Peyer's patch (tissue), 4 donors: Measurements from ENCODE around the gene OR6C6. TPM values are rescaled to one million over a fixed set of nuclear protein-coding genes. Genes with fewer than 3 reads are reported as not detected.

Experiments
- DNase-seq, 3 donors: peaks; one replicate each; pipeline ENCODE4 v3.0.0-alpha.2; 2017 to 2019
- H3K27ac ChIP-seq, 4 donors: fragments of 200-600 bp; sonication (generic); one replicate each; pipeline ENCODE4 v1.5.1; 2016 to 2019
- H3K27me3 ChIP-seq, 2 donors: fragments of 200-600 bp; sonication (generic); one replicate each; pipeline ENCODE4 v1.5.1; 2019
- H3K36me3 ChIP-seq, 3 donors: fragments of 200-600 bp; sonication (generic); one replicate each; pipeline ENCODE4 v1.5.1; 2016 to 2019
- H3K4me1 ChIP-seq, 4 donors: fragments of 200-600 bp; sonication (generic); one replicate each; pipeline ENCODE4 v1.5.1; 2016 to 2019
- H3K4me3 ChIP-seq, 4 donors: fragments of 200-600 bp; sonication (generic); 1 replicate in 3 of 4; 2 replicates in 1 of 4; pipeline ENCODE4 v1.5.1; 2016 to 2019; ENCODE audit warnings: mild to moderate bottlenecking in 1 of 4
- H3K9me3 ChIP-seq, 4 donors: fragments of 200-600 bp; sonication (generic); one replicate each; pipeline ENCODE4 v1.5.1; 2016 to 2019; ENCODE audit warnings: mild to moderate bottlenecking in 1 of 4
- CTCF ChIP-seq, 6 experiments: fragments of 450-650 bp in 4 of 6; fragments of 200-600 bp in 2 of 6; sonication (generic) in 1 of 6; IDR thresholded peaks; one replicate each; pipeline ENCODE4 v1.5.1; 2017 to 2019; ENCODE audit warnings: antibody characterized with exemption in 6 of 6, mild to moderate bottlenecking in 3 of 6, moderate library complexity in 1 of 6
- POLR2A ChIP-seq, 2 donors: fragments of 450-650 bp; IDR thresholded peaks; one replicate each; pipeline ENCODE4 v1.5.1; 2017; ENCODE audit warnings: antibody characterized with exemption in 2 of 2, mild to moderate bottlenecking in 2 of 2, moderate library complexity in 2 of 2
- total RNA-seq, 4 donors: library from RNA; depleted of rRNA; stranded (reverse); fragments of >200 nt; gene quantifications; one replicate each; pipeline ENCODE4 v1.1.0, GENCODE V29; 2016

The OR6C6 gene
- total RNA-seq, 4 donors from 2014 or later: not detected

GRCh38 chr12:55289999-55290398 lies 6.4 kb downstream of the OR6C6 start:
- no peaks in the 10 kb centered on the region for H3K36me3 ChIP-seq
- no peak for TF ChIP-seq CTCF (IDR thresholded peaks at IDR 0.05)
- TF ChIP-seq POLR2A (IDR thresholded peaks at IDR 0.05): no peak
- H3K4me3 ChIP-seq: no peak overlapping the region
- DNase-seq: no peak
- no peaks in the 10 kb centered on the region for H3K27me3 ChIP-seq
- no peak overlapping the region for H3K27ac ChIP-seq
- no peaks in the 10 kb centered on the region for H3K9me3 ChIP-seq
- no peaks in the 10 kb centered on the region for H3K4me1 ChIP-seq

- H3K9me3 ChIP-seq: no peaks in the 10 kb centered on the region
- H3K4me3 ChIP-seq: no peak overlapping the region
- H3K27me3 ChIP-seq: no peaks in the 10 kb centered on the region
- H3K36me3 ChIP-seq: no peaks in the 10 kb centered on the region
- no peak overlapping the region for H3K27ac ChIP-seq
- H3K4me1 ChIP-seq: no peaks in the 10 kb centered on the region
- no peak for TF ChIP-seq POLR2A (IDR thresholded peaks at IDR 0.05)
- TF ChIP-seq CTCF (IDR thresholded peaks at IDR 0.05): no peak
- DNase-seq: no peak
These were observed 15.4 kb downstream of the OR6C6 start for GRCh38 chr12:55280991-55281390.

GRCh38 chr12:55258303-55258702 lies 38.1 kb downstream of the OR6C6 start:
- Histone ChIP-seq H3K27ac (no peak overlapping the region), H3K27me3 (no peaks in the 10 kb centered on the region), H3K36me3 (no peaks in the 10 kb centered on the region), H3K9me3 (no peaks in the 10 kb centered on the region), H3K4me1 (no peaks in the 10 kb centered on the region), H3K4me3 (no peak overlapping the region)
- TF ChIP-seq CTCF (IDR thresholded peaks at IDR 0.05) (no peak), POLR2A (IDR thresholded peaks at IDR 0.05) (no peak)
- DNase-seq: no peak

- no peak for TF ChIP-seq CTCF (IDR thresholded peaks at IDR 0.05)
- no peak for TF ChIP-seq POLR2A (IDR thresholded peaks at IDR 0.05)
- Histone ChIP-seq H3K4me1 (no peaks in the 10 kb centered on the region), H3K27me3 (no peaks in the 10 kb centered on the region), H3K4me3 (no peak overlapping the region), H3K9me3 (no peaks in the 10 kb centered on the region), H3K36me3 (no peaks in the 10 kb centered on the region), H3K27ac (no peak overlapping the region)
- DNase-seq: no peak
These were observed 39.5 kb downstream of the OR6C6 start for GRCh38 chr12:55256831-55257230.

GRCh38 chr12:55253281-55253680 lies 43.1 kb downstream of the OR6C6 start:
- H3K4me3 ChIP-seq: no peak overlapping the region
- DNase-seq: no peak
- H3K9me3 ChIP-seq: no peaks in the 10 kb centered on the region
- H3K4me1 ChIP-seq: no peaks in the 10 kb centered on the region
- no peaks in the 10 kb centered on the region for H3K36me3 ChIP-seq
- TF ChIP-seq POLR2A (IDR thresholded peaks at IDR 0.05) (no peak), CTCF (IDR thresholded peaks at IDR 0.05) (no peak)
- H3K27ac ChIP-seq: no peak overlapping the region
- H3K27me3 ChIP-seq: no peaks in the 10 kb centered on the region

GRCh38 chr12:55250944-55251343 lies 45.4 kb downstream of the OR6C6 start:
- H3K27me3 ChIP-seq: no peaks in the 10 kb centered on the region
- no peaks in the 10 kb centered on the region for H3K4me1 ChIP-seq
- DNase-seq: no peak
- TF ChIP-seq CTCF (IDR thresholded peaks at IDR 0.05) (no peak), POLR2A (IDR thresholded peaks at IDR 0.05) (no peak)
- no peak overlapping the region for H3K4me3 ChIP-seq
- no peaks in the 10 kb centered on the region for H3K36me3 ChIP-seq
- no peaks in the 10 kb centered on the region for H3K9me3 ChIP-seq
- no peak overlapping the region for H3K27ac ChIP-seq
